ENCODE measurements around the gene RALGAPA2. TPM values are rescaled to one million over a fixed set of nuclear protein-coding genes. Genes with fewer than 3 reads are reported as not detected.

The RALGAPA2 gene
- total RNA-seq, 4 donors from 2014 or later, result 35.1 to 109 (median 59.6) TPM

- ATAC-seq (ENCODE audit: low FRiP score) (no peak), DNase-seq (ENCODE audit: low spot score) (no peak)
- TF ChIP-seq CTCF (IDR thresholded peaks at IDR 0.05), result no peak
Observed at GRCh38 chr20:20536240-20536933, 176.1 kb downstream of the RALGAPA2 start.

GRCh38 chr20:20535051-20535450 is 177.4 kb downstream of the RALGAPA2 start:
- no peak for TF ChIP-seq CTCF (IDR thresholded peaks at IDR 0.05)

GRCh38 chr20:20531283-20531682 is 181.2 kb downstream of the RALGAPA2 start:
- no peak for TF ChIP-seq CTCF (IDR thresholded peaks at IDR 0.05)
- ATAC-seq (ENCODE audit: low FRiP score) (no peak), DNase-seq (ENCODE audit: low spot score) (no peak)

More at GRCh38 chr20:20535051-20535450, 177.4 kb downstream of the RALGAPA2 start:
- DNase-seq (ENCODE audit: low spot score), result no peak
- ATAC-seq (ENCODE audit: low FRiP score), result no peak

- DNase-seq (ENCODE audit: low spot score) (no peak), ATAC-seq (ENCODE audit: low FRiP score) (no peak)
- no peak for TF ChIP-seq CTCF (IDR thresholded peaks at IDR 0.05)
Observed at GRCh38 chr20:20530428-20531151, 181.9 kb downstream of the RALGAPA2 start.

DNA sequence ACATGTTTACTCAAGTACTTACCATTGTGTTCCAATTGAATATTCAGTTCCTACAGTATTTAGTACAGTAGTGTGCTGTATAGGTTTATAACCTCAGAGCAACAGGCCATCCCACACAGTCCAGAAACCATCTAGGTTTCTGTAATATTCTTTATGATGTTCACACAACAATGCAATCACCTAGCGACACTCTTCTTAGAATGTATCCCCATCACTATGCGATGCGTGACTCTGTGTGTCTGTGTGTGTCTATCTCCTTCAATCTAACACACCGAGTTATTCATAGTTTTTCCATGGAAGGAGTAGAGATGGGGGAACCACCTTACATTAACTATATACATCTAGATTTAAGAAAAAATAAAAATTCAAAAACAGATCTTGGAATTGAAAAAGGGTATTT is 182.8 kb downstream of the RALGAPA2 start:
- ATAC-seq (ENCODE audit: low FRiP score) (no peak), DNase-seq (ENCODE audit: low spot score) (no peak)
- TF ChIP-seq CTCF (IDR thresholded peaks at IDR 0.05), result no peak

DNA sequence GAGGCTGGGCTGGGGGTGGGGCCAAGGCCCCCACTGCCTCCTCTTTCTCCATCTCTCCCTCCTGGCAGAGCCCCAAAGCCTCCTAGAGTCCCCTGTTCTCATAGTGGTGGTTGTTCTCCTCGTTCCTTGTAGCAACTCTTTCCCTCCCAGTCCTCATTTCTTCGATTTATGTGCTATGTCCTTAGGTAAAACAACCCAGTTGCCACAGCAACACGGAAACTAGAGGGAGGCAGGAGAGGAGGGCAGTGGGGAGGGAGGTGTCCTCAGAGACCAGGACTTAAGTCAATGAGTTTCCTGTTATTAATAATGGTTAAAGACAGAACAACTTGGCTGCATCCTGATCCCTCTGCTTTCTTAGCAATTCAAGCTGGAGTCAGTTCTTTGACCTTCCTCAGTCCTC is 183.6 kb downstream of the RALGAPA2 start:
- TF ChIP-seq CTCF (IDR thresholded peaks at IDR 0.05), result no peak
- DNase-seq (ENCODE audit: low spot score), result no peak
- ATAC-seq (ENCODE audit: low FRiP score), result no peak

DNA sequence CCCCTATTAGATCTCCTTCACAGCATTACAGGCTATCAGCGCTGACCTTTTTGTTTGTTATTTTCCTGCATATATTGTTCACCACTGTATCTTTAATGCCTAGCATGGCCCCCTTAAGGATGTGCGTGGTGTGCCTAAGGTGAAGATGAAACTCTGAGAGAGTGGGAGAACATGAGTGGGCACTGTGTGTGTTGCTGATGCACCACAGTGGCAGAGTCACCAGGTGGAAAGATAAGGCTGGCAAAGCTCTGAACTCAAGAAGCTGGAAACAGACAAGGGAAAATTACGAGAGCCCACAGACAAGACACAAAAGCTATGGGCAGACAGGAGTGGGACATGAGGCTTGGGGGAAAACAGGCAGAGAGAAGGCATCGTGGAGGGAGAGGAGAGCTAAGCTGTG is 184.8 kb downstream of the RALGAPA2 start:
- TF ChIP-seq CTCF (IDR thresholded peaks at IDR 0.05), result no peak
- DNase-seq (ENCODE audit: low spot score) (no peak), ATAC-seq (ENCODE audit: low FRiP score) (no peak)
